Gastroesophageal sphincter (tissue), 4 donors: ENCODE measurements around the gene TNFAIP2. TPM values are rescaled to one million over a fixed set of nuclear protein-coding genes. Genes with fewer than 3 reads are reported as not detected.

Experiments
- ATAC-seq: fragments of 150-250 bp; one replicate; pipeline ENCODE4 v1.9.1; 2016; ENCODE audit warnings: mild to moderate bottlenecking, moderate library complexity
- H3K27ac ChIP-seq, 4 donors: fragments of 200-600 bp; sonication (generic) in 3 of 4; 1 replicate in 3 of 4; 2 replicates in 1 of 4; pipeline ENCODE4 v1.5.1; 2016 to 2019
- H3K27me3 ChIP-seq: fragments of 200-600 bp; sonication (generic); one replicate; pipeline ENCODE4 v1.5.1; 2019
- H3K36me3 ChIP-seq, 2 donors: fragments of 200-600 bp; sonication (generic); one replicate each; pipeline ENCODE4 v1.5.1; 2019; ENCODE audit warnings: control low read depth in 1 of 2
- H3K4me1 ChIP-seq, 3 donors: fragments of 200-600 bp; sonication (generic); 1 replicate in 2 of 3; 2 replicates in 1 of 3; pipeline ENCODE4 v1.5.1; 2016 to 2019; ENCODE audit warnings: control low read depth in 2 of 3
- H3K4me3 ChIP-seq, 2 donors: fragments of 200-600 bp; sonication (generic); one replicate each; pipeline ENCODE4 v1.5.1; 2019; ENCODE audit warnings: mild to moderate bottlenecking in 1 of 2, moderate library complexity in 1 of 2
- H3K9me3 ChIP-seq, 3 donors: fragments of 200-600 bp; sonication (generic); one replicate each; pipeline ENCODE4 v1.5.1; 2017 to 2019; ENCODE audit warnings: control low read depth in 2 of 3
- EP300 ChIP-seq: sonication (generic); formaldehyde crosslinking; IDR thresholded peaks from one replicate; pipeline ENCODE4 v1.6.1; 2017; ENCODE audit warnings: antibody characterized with exemption, mild to moderate bottlenecking
- POLR2A ChIP-seq, 2 donors: fragments of 450-650 bp; IDR thresholded peaks; one replicate each; pipeline ENCODE4 v1.6.1; 2017; ENCODE audit warnings: antibody characterized with exemption in 2 of 2, mild to moderate bottlenecking in 2 of 2, moderate library complexity in 1 of 2
- POLR2AphosphoS5 ChIP-seq: sonication (generic); formaldehyde crosslinking; IDR thresholded peaks from one replicate; pipeline ENCODE4 v1.6.1; 2017; ENCODE audit warnings: antibody characterized with exemption
- WGBS, 2 donors: methylation state at CpG; one replicate each; pipeline ENCODE4 v1.1.5; 2018; ENCODE audit warnings: low coverage in 1 of 2; 5-methylcytosine and 5-hydroxymethylcytosine counted together
- total RNA-seq, 4 donors: library from RNA; depleted of rRNA; stranded (reverse); fragments of >200 nt; gene quantifications; one replicate each; pipeline ENCODE4 v1.1.0, GENCODE V29; 2016
- TF ChIP-seq, protein P1 (sequence below), 4 experiments: fragments of 200-600 bp in 2 of 4; fragments of 450-650 bp in 2 of 4; sonication (generic) in 1 of 4; IDR thresholded peaks; one replicate each; pipeline ENCODE4 v1.5.1; 2017 to 2019; ENCODE audit warnings: antibody characterized with exemption in 4 of 4, mild to moderate bottlenecking in 2 of 4, moderate library complexity in 2 of 4

The TNFAIP2 gene
- total RNA-seq, 4 donors from 2014 or later, result 51.6 to 61.9 (median 59.1) TPM

- peaks cover 0 to 40% (median 13%) of the 10 kb centered on the region in 3 donors for H3K4me1 ChIP-seq
- no peak for TF ChIP-seq POLR2AphosphoS5
- TF ChIP-seq, protein P1, sequence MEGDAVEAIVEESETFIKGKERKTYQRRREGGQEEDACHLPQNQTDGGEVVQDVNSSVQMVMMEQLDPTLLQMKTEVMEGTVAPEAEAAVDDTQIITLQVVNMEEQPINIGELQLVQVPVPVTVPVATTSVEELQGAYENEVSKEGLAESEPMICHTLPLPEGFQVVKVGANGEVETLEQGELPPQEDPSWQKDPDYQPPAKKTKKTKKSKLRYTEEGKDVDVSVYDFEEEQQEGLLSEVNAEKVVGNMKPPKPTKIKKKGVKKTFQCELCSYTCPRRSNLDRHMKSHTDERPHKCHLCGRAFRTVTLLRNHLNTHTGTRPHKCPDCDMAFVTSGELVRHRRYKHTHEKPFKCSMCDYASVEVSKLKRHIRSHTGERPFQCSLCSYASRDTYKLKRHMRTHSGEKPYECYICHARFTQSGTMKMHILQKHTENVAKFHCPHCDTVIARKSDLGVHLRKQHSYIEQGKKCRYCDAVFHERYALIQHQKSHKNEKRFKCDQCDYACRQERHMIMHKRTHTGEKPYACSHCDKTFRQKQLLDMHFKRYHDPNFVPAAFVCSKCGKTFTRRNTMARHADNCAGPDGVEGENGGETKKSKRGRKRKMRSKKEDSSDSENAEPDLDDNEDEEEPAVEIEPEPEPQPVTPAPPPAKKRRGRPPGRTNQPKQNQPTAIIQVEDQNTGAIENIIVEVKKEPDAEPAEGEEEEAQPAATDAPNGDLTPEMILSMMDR (IDR thresholded peaks at IDR 0.05), result no peak
- TF ChIP-seq EP300, result no peak
- no peak for TF ChIP-seq POLR2A (IDR thresholded peaks at IDR 0.05)
- H3K9me3 ChIP-seq, result no peaks in the 10 kb centered on the region
- peak overlapping the region in 1 of 4 donors; percentile 65 for H3K27ac ChIP-seq
- H3K27me3 ChIP-seq, result peaks cover 32% of the 10 kb centered on the region
- H3K4me3 ChIP-seq, result no peak overlapping the region
- peaks cover 0 to 47% of the 10 kb centered on the region in 2 donors for H3K36me3 ChIP-seq
- 60 to 78% methylated on average over 11 to 17 of the region's 20 CpGs for WGBS, 2 donors
- ATAC-seq, result no peak
Measured at GRCh38 chr14:103136388-103137271, 13.4 kb downstream of the TNFAIP2 start.

- Histone ChIP-seq H3K27me3 (peaks cover 44% of the 10 kb centered on the region), H3K27ac (peak overlapping the region in 3 of 4 donors; percentile 48 to 65 (median 55)), H3K9me3 (no peaks in the 10 kb centered on the region), H3K4me1 (peaks cover 0 to 30% (median 12%) of the 10 kb centered on the region in 3 donors), H3K36me3 (peaks cover 0 to 35% of the 10 kb centered on the region in 2 donors), H3K4me3 (no peak overlapping the region)
- ATAC-seq, result no peak
- TF ChIP-seq EP300, result no peak
- no peak for TF ChIP-seq POLR2A (IDR thresholded peaks at IDR 0.05)
- TF ChIP-seq POLR2AphosphoS5, result no peak
- TF ChIP-seq, protein P1 (IDR thresholded peaks at IDR 0.05), result no peak
- 57 to 78% methylated on average over 3 to 5 of the region's 22 CpGs for WGBS, 2 donors
Measured at GRCh38 chr14:103137689-103138300, 14.5 kb downstream of the TNFAIP2 start.

GRCh38 chr14:103138301-103139131, 15.3 kb downstream of the TNFAIP2 start:
- 4% methylated on average over 5 of the region's 66 CpGs; no CpG with 5 or more reads in 1 of the 2 donors for WGBS, 2 donors

More at GRCh38 chr14:103138301-103139131, 15.3 kb downstream of the TNFAIP2 start:
- Histone ChIP-seq H3K27ac (peak overlapping the region in 3 of 4 donors; percentile 48 to 65 (median 55)), H3K36me3 (peaks cover 0 to 28% of the 10 kb centered on the region in 2 donors), H3K4me3 (peak overlapping the region in 1 of 2 donors; percentile 35), H3K9me3 (no peaks in the 10 kb centered on the region), H3K4me1 (peaks cover 0 to 30% (median 12%) of the 10 kb centered on the region in 3 donors), H3K27me3 (peaks cover 51% of the 10 kb centered on the region)
- TF ChIP-seq POLR2A (IDR thresholded peaks at IDR 0.05), result no peak
- TF ChIP-seq, protein P1 (IDR thresholded peaks at IDR 0.05), result no peak
- no peak for TF ChIP-seq POLR2AphosphoS5
- no peak for TF ChIP-seq EP300
- no peak for ATAC-seq
